CD4-positive, alpha-beta T cell treated with Interleukin-10 for 1 hour (primary cell): ENCODE results near the gene MROH8.
A peak's percentile ranks its signal among the peaks of the same experiment; 100 is the strongest.
"Not testable (repeated sequence)": the region's sequence is repeated elsewhere in the genome, so short reads cannot be mapped to it uniquely, and the experiment has no call there.

Source experiments
- DNase-seq: peaks from one replicate; pipeline ENCODE4 v3.0.0-alpha.2; 2020

MROH8 gene

DNA sequence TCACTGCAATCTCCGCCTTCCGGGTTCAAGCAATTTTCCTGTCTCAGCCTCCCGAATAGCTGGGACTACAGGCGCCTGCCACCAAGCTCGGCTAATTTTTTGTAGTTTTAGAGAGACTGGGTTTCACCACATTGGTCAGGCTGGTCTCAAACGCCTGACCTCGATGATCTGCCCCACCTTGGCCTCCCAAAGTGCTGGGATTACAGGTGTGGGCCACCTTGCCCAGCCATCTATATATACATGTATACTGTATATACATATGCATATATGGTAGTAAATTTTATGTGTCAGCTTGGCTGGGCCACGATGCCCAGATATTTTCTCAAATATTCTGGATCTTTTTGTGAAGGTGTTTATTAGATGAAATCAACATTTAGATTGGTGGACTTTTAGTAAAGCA is 102.3 kb downstream of the MROH8 start:
- no peak for DNase-seq

DNA sequence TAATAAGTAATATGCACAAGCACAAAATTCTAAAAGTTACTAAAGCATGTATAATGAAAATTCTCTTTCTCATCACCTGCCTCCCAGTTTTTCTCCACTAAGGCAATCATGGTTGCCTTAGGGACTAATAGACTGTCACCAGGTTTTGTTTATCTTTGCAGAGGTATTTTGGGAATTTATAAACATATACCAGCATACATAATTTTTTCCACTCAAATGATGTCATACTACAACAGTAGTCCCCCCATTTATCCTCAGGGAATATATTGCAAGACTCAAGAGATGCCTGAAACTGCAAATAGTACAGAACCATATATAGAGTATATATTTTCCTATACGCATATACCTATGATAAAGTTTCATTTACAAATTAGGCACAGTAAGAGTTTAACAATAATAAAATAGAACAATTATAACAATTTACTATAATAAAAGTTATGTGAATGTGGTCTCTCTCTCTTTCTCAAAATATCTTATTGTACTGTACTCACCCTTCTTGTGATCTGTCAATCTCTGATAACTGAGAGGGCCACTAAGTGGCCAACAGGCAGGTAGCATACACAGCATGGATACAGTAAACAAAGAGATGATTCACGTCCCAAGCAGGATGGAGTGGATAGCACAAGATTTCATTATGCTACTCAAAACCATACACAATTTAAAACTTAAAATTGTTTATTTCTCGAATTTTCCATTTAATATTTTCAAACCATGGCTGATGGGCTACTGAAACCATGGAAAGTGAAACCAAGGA is 103.2 kb downstream of the MROH8 start:
- DNase-seq = no peak

DNA sequence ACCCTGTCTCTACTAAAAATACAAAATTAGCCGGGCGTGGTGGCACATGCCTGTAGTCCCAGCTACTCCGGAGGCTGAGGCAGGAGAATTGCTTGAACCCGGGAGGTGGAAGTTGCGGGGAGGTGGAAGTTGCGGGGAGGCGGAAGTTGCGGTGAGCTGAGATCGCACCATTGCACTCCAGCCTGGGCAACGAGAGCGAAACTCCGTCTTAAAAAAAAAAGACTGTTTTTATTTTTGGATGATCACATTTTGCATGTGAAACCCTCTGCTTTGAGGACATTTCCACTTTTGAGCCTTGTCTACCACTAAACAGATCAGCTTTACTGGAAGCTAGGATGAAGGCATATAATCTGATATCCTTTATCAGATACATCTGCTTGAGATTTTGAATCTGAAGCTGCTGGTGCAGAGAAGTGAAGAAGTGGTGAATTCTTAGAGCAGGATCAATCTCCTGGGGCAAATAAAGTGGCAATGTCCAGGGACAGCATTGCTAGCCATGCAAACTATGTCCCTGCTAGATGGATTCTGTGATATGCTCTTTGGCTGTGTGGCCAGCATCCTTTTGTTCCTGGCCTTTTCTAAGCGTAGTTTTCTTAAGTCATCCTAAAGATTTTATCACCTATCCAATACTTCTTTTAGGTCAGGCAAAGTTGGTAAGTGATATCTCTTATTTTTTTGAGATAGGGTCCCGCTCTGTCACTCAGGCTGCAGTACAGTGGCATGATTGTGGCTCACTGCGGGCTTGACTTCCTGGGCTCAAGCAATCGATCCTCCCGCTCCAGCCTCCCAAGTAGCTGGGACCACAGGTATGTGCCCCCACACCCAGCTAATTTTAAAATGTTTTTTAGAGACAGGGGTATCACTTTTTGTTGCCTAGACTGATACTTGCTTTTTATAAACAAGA is 106.8 kb downstream of the MROH8 start:
- DNase-seq = no peak

DNA sequence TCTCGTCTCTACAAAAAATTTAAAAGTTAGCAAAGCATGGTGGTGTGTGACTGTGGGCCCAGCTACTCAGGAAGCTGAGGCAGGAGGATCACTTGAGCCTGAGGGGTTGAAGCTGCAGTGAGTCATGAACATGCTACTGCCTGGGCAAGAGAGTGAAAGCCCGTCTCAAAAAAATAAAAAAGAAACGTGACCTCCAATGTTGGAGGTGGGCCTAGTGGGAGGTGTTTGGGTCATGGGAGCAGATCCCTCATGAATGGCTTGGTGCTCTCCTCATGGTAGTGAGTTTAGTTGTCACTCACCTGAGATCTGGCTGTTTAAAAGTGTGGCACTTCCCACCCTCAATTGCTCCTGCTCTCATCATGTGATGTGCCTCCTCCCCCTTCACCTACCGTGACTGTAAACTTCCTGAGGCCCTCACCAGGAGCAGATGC is 107.9 kb downstream of the MROH8 start:
- peak; percentile 38 for DNase-seq

DNA sequence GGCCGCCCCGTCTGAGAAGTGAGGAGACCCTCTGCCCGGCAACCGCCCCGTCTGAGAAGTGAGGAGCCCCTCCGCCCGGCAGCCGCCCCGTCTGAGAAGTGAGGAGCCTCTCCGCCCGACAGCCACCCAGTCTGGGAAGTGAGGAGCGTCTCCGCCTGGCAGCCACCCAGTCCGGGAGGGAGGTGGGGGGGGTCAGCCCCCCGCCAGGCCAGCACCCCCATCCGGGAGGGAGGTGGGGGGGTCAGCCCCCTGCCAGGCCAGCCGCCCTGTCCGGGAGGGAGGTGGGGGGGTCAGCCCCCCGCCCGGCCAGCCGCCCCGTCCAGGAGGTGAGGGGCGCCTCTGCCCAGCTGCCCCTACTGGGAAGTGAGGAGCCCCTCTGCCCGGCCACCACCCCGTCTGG is 109.8 kb downstream of the MROH8 start:
- not testable (repeated sequence) for DNase-seq

DNA sequence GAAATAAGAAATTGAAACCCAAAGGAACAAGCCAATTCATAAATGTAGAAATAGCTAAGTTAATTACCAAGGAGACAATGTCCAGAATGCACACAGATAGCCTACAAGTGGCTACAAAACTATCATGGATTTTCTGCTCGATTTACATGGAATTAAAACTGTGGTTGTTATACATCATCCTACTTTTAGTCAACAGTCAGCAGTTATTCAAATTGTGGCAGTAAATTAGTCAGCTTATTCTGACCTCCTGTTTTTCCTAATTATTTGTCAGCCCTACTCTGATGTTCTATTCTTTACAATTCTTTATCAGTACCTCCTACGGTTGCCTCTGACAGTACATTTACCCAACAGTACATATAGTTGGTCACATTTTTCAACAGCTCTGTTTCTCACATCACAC is 113.2 kb downstream of the MROH8 start:
- DNase-seq = no peak

DNA sequence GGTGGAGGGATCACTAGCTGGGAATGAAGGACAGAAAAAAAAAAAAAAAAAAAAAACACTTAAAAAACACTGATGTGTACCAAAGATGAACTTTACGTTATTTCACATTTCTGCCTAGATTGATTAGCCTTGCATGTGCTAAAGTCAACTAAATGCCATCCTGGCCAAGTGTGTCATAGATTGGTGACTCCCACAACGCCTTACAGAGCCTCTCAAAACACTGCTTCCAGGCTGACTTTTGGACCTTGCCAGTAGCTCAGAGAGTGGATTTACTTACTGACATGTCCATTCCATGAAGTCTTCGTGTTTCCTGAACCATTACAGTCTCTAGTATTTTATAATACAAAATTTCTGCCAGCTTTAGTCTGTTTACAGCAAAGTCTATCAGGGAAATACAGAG is 124.1 kb downstream of the MROH8 start:
- DNase-seq = no peak

DNA sequence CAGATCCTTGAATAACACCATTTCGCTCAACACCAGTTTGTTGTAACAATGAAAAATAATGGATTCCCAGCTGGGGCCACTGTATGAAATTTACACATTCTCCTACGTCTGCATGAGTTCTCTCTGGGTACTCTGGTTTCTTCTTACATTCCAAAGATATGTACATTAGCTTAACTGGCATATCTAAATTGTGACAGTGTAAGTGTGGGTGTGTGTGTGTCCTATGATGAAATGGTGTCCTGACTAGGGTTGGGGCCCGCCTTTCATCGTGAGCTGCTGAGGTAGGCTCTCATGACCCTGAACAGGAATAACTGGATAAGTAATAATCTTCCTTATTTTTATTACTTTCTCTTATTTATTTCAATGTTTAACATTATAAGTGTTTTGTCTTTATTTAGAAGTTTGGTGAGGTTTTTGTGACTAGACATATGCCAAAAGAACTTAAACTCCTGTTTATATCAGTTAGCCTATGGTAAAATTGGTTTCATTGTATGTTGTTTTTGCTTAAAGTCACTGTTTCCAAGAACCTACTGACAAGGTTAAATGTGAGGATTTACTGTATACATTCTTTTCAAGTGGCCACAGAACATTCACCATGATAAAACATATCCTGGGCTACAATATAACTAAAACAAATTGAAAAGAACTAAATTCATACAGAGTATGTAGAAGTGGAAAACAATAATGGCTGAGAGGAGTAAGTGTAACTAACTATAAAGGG is 126.0 kb downstream of the MROH8 start:
- no peak for DNase-seq
